GM12865 (cell line): ENCODE data around the gene ACTR10.

Experiments used
- DNase-seq: peaks from one replicate; pipeline ENCODE4 v3.0.0; 2010; ENCODE audit warnings: low read depth
- H3K4me3 ChIP-seq: 2 replicates; pipeline ENCODE4 v1.5.1; 2011; ENCODE audit warnings: mild to moderate bottlenecking, low read depth, low read length, control low read depth
- TF ChIP-seq, protein P1 (sequence below): IDR thresholded peaks from 2 replicates; pipeline ENCODE4 v1.5.1; 2011; ENCODE audit warnings: low read length, control low read depth, low read depth, inconsistent platforms; ENCODE audit not compliant: insufficient read depth; ENCODE audit errors: missing control alignments

The ACTR10 gene

DNA sequence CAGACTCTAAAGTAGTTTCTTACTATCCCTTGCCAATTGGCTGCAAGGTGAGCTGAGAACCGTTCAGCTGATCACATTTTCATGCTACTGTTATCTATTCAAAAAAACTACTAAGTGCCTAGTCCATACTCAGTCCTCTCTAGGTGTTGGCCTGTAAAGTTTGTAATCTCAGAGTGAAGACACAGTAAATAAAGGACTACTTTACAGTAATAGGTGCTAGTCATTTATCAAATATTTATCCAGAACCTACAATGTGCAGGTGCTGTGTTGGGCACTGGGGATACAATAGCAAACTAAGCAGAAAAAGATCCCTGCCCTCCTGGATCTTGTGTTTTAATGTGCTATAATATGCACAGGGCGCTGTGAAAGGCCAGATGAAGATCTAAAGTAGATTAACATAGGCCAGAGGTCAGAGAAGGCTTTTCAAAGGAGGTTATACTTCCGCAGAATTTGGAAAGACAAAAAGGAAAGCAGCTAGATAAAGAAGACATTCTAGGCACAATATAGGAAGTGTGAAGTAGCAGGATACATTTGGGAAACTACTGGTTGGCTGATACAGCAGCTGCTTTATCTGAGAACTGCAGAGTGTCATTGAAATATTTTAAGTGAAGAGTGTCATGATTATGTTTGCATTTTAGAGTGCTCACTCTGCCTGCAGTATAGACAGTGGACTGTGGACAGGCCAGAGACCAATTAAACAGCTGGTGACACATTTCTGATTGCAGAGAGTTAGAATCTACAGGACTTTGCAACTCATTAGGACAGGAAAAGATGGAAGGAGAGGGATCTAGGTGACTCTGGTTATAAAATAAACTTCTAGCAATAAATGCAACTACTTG is 8.0 kb upstream of the ACTR10 start:
- TF ChIP-seq, protein P1, sequence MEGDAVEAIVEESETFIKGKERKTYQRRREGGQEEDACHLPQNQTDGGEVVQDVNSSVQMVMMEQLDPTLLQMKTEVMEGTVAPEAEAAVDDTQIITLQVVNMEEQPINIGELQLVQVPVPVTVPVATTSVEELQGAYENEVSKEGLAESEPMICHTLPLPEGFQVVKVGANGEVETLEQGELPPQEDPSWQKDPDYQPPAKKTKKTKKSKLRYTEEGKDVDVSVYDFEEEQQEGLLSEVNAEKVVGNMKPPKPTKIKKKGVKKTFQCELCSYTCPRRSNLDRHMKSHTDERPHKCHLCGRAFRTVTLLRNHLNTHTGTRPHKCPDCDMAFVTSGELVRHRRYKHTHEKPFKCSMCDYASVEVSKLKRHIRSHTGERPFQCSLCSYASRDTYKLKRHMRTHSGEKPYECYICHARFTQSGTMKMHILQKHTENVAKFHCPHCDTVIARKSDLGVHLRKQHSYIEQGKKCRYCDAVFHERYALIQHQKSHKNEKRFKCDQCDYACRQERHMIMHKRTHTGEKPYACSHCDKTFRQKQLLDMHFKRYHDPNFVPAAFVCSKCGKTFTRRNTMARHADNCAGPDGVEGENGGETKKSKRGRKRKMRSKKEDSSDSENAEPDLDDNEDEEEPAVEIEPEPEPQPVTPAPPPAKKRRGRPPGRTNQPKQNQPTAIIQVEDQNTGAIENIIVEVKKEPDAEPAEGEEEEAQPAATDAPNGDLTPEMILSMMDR = no peak
- no peak for DNase-seq
- no peak overlapping the region for H3K4me3 ChIP-seq

DNA sequence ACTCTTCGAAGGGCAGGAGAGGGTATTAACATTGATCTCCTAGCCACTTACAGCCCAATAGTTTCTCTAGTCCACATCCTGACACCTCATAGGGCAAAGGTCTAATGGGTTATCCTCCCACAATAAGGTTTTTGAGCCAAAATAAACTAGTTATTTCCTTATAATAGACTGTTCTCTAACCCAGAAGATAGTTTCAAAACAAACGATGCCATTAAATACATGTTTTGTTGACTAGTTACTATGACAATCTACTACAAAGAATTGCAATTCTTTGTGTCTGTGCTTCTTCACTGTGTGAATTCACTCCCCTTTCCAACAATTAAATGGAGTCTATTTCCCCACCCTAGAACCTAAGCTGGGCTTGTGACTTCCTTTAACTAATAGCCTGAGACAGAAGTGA is 6.4 kb upstream of the ACTR10 start:
- no peak for DNase-seq
- TF ChIP-seq, protein P1 = no peak
- H3K4me3 ChIP-seq = no peak overlapping the region

DNA sequence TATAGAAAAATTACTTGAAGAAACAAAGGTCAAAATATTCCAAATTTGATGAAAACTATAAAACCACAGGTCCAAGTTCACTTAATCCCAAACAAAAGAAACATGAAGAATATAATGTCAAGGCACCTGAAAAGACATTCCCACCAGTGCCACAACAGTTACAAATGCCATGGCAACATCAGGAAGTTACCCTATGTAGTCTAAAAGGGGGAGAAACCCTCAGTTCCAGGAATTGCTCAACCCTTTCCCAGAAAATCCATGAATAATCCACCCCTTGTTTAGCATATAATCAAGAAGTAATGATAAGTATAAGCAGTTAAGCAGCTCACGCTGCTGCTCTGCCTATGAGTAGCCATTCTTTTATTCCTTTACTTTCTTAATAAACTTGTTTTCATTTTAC is 3.8 kb upstream of the ACTR10 start:
- TF ChIP-seq, protein P1 = no peak
- DNase-seq = no peak
- no peak overlapping the region for H3K4me3 ChIP-seq

DNA sequence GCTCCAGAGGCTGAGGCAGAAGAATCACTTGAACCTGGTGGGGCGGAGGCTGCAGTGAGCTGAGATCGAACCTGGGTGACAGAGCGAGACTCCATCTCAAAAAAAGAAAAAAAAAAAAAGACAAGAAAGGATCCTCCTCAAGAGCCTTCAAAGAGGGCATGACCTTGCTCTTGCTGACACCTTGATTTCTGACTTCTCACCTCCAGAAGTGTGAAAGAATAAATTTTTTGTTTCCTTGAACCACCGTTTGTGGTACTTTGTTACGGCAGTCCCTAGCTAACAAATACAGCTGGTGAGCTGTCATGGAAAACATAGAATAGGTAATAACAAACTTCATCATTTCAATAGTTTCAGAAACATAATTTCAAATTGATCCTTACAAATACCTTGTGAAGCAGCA is 1.9 kb upstream of the ACTR10 start:
- no peak for DNase-seq

DNA sequence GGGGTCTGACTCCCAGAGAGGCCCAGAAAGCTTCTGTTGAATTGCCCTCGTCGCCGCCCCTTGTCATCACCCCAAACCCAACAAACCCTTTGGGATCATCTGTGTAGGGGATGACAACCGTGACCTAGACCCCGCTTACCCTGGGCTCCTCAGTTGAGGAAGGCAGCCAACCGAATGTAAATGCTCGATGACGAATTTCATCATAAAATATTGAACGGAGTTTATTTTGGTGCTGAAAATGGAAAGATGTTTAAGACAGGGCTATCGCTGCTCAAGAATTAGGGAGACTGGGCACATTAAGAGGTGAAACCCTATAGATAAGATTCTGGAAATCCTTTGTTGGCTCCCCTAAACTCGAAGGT is 512 bp downstream of the ACTR10 start:
- H3K4me3 ChIP-seq = peak overlapping the region; percentile 89
- no peak for DNase-seq
- TF ChIP-seq, protein P1 = no peak

More for the DNA sequence above, 1.9 kb upstream of the ACTR10 start:
- no peak overlapping the region for H3K4me3 ChIP-seq
- TF ChIP-seq, protein P1 = no peak

DNA sequence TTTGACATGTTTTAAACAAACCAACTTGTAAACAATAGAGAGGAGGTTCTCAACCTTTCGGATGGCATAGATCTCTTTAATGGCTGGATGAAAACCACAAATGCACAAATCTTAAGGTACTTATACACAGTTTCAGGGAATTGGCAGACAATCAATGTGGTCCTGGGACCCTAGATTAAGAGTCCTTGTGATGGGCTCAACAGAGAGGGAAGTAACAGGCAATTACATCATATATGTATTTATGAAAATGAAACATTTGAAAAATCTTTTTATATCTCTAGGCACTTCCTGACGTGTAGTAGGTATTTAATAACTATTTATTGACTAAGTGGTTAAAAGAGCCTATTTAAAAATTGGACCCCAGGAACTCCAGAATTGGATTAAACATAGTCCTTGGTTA is 897 bp downstream of the ACTR10 start:
- peak; percentile 3 for DNase-seq
- H3K4me3 ChIP-seq = peak overlapping the region; percentile 89
- TF ChIP-seq, protein P1 = no peak

DNA sequence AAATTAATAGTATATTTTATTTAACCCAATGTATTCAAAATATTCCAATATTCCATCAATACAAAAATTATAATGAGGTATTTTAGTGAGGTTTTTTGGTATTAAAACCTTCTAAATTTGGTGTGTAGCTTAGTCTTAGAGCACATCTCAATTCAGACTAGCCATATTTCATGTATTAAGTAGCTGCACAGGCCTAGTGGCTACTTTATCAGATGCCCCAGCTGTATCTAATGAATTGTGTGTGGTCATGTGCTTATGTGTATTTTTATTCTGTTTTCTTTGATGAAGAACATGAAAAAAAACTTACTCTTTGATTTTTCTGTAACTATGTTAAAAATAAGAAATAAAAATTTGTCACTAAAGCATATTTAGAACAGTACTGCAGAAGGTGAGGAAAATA is 13.2 kb downstream of the ACTR10 start:
- no peak for DNase-seq
- TF ChIP-seq, protein P1 = no peak
- no peak overlapping the region for H3K4me3 ChIP-seq
